Naive thymus-derived CD8-positive, alpha-beta T cell (primary cell): ENCODE measurements around the gene TIGD2. TPM values are rescaled to one million over a fixed set of nuclear protein-coding genes. Genes with fewer than 3 reads are reported as not detected.

Experiments
- ATAC-seq, 2 donors: fragments of 150-1000 bp; cut with Tn5 transposase in 1 of 2; sonication (Bioruptor Pico), chemical (Tn5 transposase) in 1 of 2; 1 replicate in 1 of 2; 2 replicates in 1 of 2; pipeline ENCODE4 v1.10.0; 2021; ENCODE audit warnings: mild to moderate bottlenecking in 2 of 2, moderate library complexity in 2 of 2
- POLR2A ChIA-PET: fragments of 350-600 bp; sonication (Branson Sonifier 250); formaldehyde crosslinking; loops from one replicate; lab custom pipeline; 2021; ENCODE audit warnings: antibody characterized with exemption; lab: Charles Lee
- DNase-seq, 10 donors: peaks; one replicate each; pipeline versions ENCODE4 v3.0.0 to v3.0.0-alpha.2; 2020 to 2022
- H3K27ac Mint-ChIP-seq, 10 donors: one replicate each; pipeline ENCODE4 v1.8.0; 2020 to 2022; ENCODE audit warnings: mild to moderate bottlenecking in 10 of 10, mixed read lengths in 10 of 10, moderate library complexity in 4 of 10, inconsistent platforms in 1 of 10
- H3K27me3 Mint-ChIP-seq, 5 donors: one replicate each; pipeline ENCODE4 v1.8.0; 2021 to 2022; ENCODE audit warnings: mixed read lengths in 5 of 5
- H3K36me3 Mint-ChIP-seq, 3 donors: one replicate each; pipeline ENCODE4 v1.8.0; 2020 to 2022; ENCODE audit warnings: mixed read lengths in 3 of 3, mild to moderate bottlenecking in 2 of 3, inconsistent platforms in 1 of 3
- H3K4me1 Mint-ChIP-seq, 4 donors: one replicate each; pipeline ENCODE4 v1.8.0; 2021 to 2022; ENCODE audit warnings: mixed read lengths in 4 of 4
- H3K4me3 Mint-ChIP-seq, 10 donors: one replicate each; pipeline ENCODE4 v1.8.0; 2020 to 2022; ENCODE audit warnings: mild to moderate bottlenecking in 10 of 10, mixed read lengths in 10 of 10, moderate library complexity in 6 of 10, inconsistent platforms in 1 of 10
- H3K9me3 Mint-ChIP-seq, 9 donors: one replicate each; pipeline ENCODE4 v1.8.0; 2020 to 2022; ENCODE audit warnings: mixed read lengths in 9 of 9, mild to moderate bottlenecking in 3 of 9, inconsistent platforms in 1 of 9, moderate library complexity in 1 of 9
- polyA plus RNA-seq, 3 donors: library from polyadenylated mRNA; unstranded; fragments of 300-500 nt; fragmentation: Illumina TruSeq; gene quantifications; one replicate each; pipeline ENCODE4 v1.2.3, GENCODE V29; 2021
- total RNA-seq, 8 experiments: library from RNA in 2 of 8; stranded (reverse) in 2 of 8; gene quantifications; one replicate each; pipeline ENCODE4 v1.2.3 and lab custom pipeline; 2021 to 2026

TIGD2 gene
- 1 to 10 TPM; 7.4 to 8.4 TPM for total RNA-seq
- 1 to 10 TPM; 3.2 to 4.2 (median 3.3) TPM for polyA plus RNA-seq
- 8.9 to 12.9 (median 11.3) reads per million in 6 experiments for total RNA-seq (lab: John Stamatoyannopoulos, UW)

DNA sequence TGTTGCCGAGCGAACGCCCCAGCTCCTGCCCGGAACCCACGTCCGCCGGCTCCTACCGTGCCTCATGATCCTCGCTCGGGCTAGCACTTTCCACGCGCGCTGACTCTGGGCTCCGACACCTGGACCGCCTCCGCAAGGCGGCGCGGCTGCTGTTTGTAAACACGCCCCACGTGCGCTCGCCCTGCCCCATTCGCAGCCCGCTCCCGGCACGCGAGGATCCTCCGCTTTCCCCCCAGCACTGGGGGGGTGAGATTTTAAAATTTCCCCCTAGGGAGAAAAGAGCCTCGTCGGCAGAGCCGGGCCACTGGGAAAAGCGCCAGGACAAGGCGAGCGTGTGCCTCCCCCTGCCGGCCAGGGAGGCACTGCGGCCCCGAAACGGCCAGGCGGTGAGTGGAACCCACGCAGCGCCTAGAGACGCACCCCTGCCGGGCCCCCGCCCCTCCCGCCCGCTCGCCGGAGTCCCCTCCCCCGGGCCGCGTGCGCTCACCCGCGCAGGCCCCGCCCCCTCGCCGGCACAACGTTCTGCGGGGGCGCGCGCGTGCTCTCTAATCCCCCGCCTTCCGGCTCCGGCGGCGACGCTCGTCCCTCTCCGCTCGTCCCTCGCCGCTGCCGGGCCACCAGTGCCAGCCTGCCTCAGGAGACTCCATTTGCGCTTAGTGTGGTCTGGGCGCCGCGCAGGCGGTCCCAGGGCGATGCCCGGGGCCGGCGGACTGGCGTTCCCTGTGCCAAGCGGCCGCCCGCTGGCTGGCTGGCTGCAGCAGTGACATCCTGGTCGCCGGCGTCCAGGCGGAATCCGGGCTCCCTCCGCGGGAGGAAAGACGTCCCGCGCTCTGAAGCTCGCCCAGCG, at the start of gene TIGD2:
TSS of gene TIGD2 (plus strand) at position 548 of the 847 bp plus-strand sequence. CDS start 1,442 bp downstream, outside the sequence.
- DNase-seq, result peak; percentile 76 to 95 (median 87)
- peaks cover 0 to 27% (median 21%) of the 10 kb centered on the region in 3 donors for H3K36me3 Mint-ChIP-seq
- POLR2A ChIA-PET, result interaction anchor here (0.9 kb wide), 1 partner anchor 12 kb away, joined by 7 read pairs; no protein-coding TSS in a partner anchor

DNA sequence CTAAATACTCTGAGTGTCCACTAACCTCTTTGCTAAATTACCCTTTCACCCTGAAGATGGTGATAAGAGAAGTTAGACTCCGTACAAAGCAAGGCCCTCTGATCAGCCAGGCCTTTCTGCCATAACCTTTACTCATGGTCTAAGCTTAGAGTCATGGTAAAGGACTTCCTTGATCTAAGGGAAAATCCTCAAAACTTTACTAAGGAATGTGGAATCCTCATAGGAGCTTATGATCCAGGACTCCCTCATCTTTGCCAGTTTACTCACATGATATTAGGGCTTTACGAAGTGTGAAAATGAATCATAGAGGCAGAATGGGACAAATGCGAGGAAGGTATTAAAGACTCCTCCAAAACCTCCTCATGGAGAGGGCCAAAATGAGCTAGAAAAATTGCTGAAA, 46.5 kb upstream of the TIGD2 start:
- ATAC-seq, result no peak
- peaks cover 0 to 41% (median 17%) of the 10 kb centered on the region in 9 donors for H3K9me3 Mint-ChIP-seq
- POLR2A ChIA-PET, result no interaction called here
- no peak for DNase-seq
- peaks cover 1 to 26% (median 4%) of the 10 kb centered on the region in 5 donors for H3K27me3 Mint-ChIP-seq
- peaks cover 0 to 6% (median 1%) of the 10 kb centered on the region in 4 donors for H3K4me1 Mint-ChIP-seq
- no peak overlapping the region for H3K4me3 Mint-ChIP-seq
- peaks cover 0 to 35% (median 14%) of the 10 kb centered on the region in 3 donors for H3K36me3 Mint-ChIP-seq
- H3K27ac Mint-ChIP-seq, result no peak overlapping the region

More for the DNA sequence above, at the start of gene TIGD2:
- ATAC-seq, result peak; percentile 87 to 90
- H3K27me3 Mint-ChIP-seq, result peaks cover 0 to 6% (median 0%) of the 10 kb centered on the region in 5 donors
- H3K9me3 Mint-ChIP-seq, result peaks cover 0 to 45% (median 16%) of the 10 kb centered on the region in 9 donors
- H3K4me3 Mint-ChIP-seq, result peak within 1 kb of the TSS; percentile 83 to 93 (median 92)
- peak within 1 kb of the TSS; percentile 84 to 95 (median 90) for H3K27ac Mint-ChIP-seq
- H3K4me1 Mint-ChIP-seq, result peaks cover 14 to 26% (median 21%) of the 10 kb centered on the region in 4 donors

GRCh38 chr4:89067417-89067816, 43.9 kb upstream of the TIGD2 start:
- Mint-ChIP-seq H3K27ac (no peak overlapping the region), H3K36me3 (peaks cover 0 to 15% (median 6%) of the 10 kb centered on the region in 3 donors), H3K4me1 (peaks cover 0 to 6% (median 1%) of the 10 kb centered on the region in 4 donors), H3K9me3 (peaks cover 0 to 19% (median 5%) of the 10 kb centered on the region in 9 donors), H3K27me3 (peaks cover 2 to 9% (median 6%) of the 10 kb centered on the region in 5 donors), H3K4me3 (no peak overlapping the region)
- no peak for DNase-seq
- POLR2A ChIA-PET, result no interaction called here
- no peak for ATAC-seq

- Mint-ChIP-seq H3K9me3 (peaks cover 0 to 16% (median 2%) of the 10 kb centered on the region in 9 donors), H3K4me3 (no peak overlapping the region), H3K27ac (no peak overlapping the region), H3K36me3 (peaks cover 0 to 10% (median 5%) of the 10 kb centered on the region in 3 donors), H3K4me1 (peaks cover 0 to 6% (median 1%) of the 10 kb centered on the region in 4 donors), H3K27me3 (peaks cover 0 to 8% (median 0%) of the 10 kb centered on the region in 5 donors)
- POLR2A ChIA-PET, result no interaction called here
- DNase-seq (no peak), ATAC-seq (no peak)
Measured at GRCh38 chr4:89069481-89069880, 41.9 kb upstream of the TIGD2 start.

GRCh38 chr4:89070041-89070440, 41.3 kb upstream of the TIGD2 start:
- Mint-ChIP-seq H3K9me3 (peaks cover 0 to 11% (median 2%) of the 10 kb centered on the region in 9 donors), H3K27ac (no peak overlapping the region), H3K36me3 (peaks cover 0 to 5% (median 5%) of the 10 kb centered on the region in 3 donors), H3K4me3 (no peak overlapping the region), H3K4me1 (peaks cover 0 to 6% (median 1%) of the 10 kb centered on the region in 4 donors), H3K27me3 (peaks cover 0 to 7% (median 0%) of the 10 kb centered on the region in 5 donors)
- DNase-seq, result no peak
- no peak for ATAC-seq
- POLR2A ChIA-PET, result no interaction called here

GRCh38 chr4:89071311-89071710, 40.0 kb upstream of the TIGD2 start:
- ATAC-seq (no peak), DNase-seq (no peak)
- H3K4me3 Mint-ChIP-seq, result no peak overlapping the region
- no peak overlapping the region for H3K27ac Mint-ChIP-seq
- H3K4me1 Mint-ChIP-seq, result peaks cover 0 to 6% (median 1%) of the 10 kb centered on the region in 4 donors
- POLR2A ChIA-PET, result no interaction called here
- peaks cover 0 to 2% (median 1%) of the 10 kb centered on the region in 3 donors for H3K36me3 Mint-ChIP-seq
- peaks cover 0 to 3% (median 0%) of the 10 kb centered on the region in 9 donors for H3K9me3 Mint-ChIP-seq
- H3K27me3 Mint-ChIP-seq, result peaks cover 0 to 7% (median 0%) of the 10 kb centered on the region in 5 donors

DNA sequence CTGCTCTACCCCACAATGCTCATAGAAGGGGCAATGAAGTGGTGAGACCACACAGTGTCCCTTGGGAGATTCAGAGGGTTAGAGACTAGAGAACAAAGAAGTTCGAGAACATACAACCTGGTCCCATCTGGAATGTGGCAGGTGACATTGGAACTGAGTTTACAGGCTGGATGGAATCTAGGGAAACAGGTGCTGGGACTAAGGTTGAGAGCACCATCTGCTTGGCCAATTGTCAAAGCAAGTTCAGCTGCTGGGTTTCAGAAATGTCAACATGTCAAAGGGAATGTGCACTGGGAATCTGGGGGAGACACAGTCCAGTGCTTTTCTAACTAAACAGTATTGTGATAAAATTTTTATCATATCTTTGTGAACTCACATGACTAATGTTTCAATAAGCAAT, 38.4 kb upstream of the TIGD2 start:
- POLR2A ChIA-PET, result no interaction called here
- Mint-ChIP-seq H3K4me1 (peaks cover 0 to 6% (median 1%) of the 10 kb centered on the region in 4 donors), H3K4me3 (no peak overlapping the region), H3K36me3 (peaks cover 0 to 14% (median 0%) of the 10 kb centered on the region in 3 donors), H3K9me3 (peaks cover 0 to 20% (median 14%) of the 10 kb centered on the region in 9 donors), H3K27ac (no peak overlapping the region), H3K27me3 (peaks cover 0 to 8% (median 2%) of the 10 kb centered on the region in 5 donors)
- ATAC-seq, result no peak
- DNase-seq, result no peak

DNA sequence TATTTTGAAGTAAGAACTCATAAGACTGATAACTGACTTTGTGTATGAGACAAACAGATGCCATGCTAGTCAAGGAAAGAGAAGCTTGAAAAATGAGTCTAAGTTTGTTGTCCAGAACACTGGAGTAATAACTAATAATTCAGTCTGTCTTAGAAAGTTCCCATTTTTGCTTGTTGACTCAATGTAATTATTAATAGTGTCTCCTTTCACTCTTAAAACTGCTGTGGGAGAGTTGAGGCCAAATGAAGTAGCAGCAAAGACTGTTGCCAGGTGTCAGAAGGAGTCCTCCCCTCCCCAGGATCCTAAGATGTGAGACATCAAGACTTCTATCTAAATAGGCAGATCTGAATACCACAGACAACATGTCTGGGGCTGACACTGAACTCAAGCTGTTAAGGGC, 33.6 kb upstream of the TIGD2 start:
- DNase-seq, result no peak
- ATAC-seq, result no peak
- Mint-ChIP-seq H3K4me1 (no peaks in the 10 kb centered on the region), H3K36me3 (peaks cover 0 to 32% (median 0%) of the 10 kb centered on the region in 3 donors), H3K27ac (no peak overlapping the region), H3K4me3 (no peak overlapping the region), H3K27me3 (peaks cover 0 to 8% (median 2%) of the 10 kb centered on the region in 5 donors), H3K9me3 (peaks cover 6 to 39% (median 23%) of the 10 kb centered on the region in 9 donors)
- POLR2A ChIA-PET, result no interaction called here

GRCh38 chr4:89078300-89078699, 33.0 kb upstream of the TIGD2 start:
- Mint-ChIP-seq H3K4me3 (no peak overlapping the region), H3K36me3 (peaks cover 0 to 32% (median 0%) of the 10 kb centered on the region in 3 donors), H3K9me3 (peaks cover 6 to 39% (median 23%) of the 10 kb centered on the region in 9 donors), H3K27ac (no peak overlapping the region), H3K27me3 (peaks cover 0 to 8% (median 2%) of the 10 kb centered on the region in 5 donors), H3K4me1 (no peaks in the 10 kb centered on the region)
- no peak for DNase-seq
- POLR2A ChIA-PET, result no interaction called here
- ATAC-seq, result no peak

- Mint-ChIP-seq H3K27ac (no peak overlapping the region), H3K27me3 (peaks cover 0 to 4% (median 2%) of the 10 kb centered on the region in 5 donors), H3K36me3 (no peaks in the 10 kb centered on the region), H3K4me1 (peaks cover 0 to 3% (median 0%) of the 10 kb centered on the region in 4 donors), H3K4me3 (no peak overlapping the region), H3K9me3 (peaks cover 0 to 4% (median 0%) of the 10 kb centered on the region in 9 donors)
- ATAC-seq (no peak), DNase-seq (no peak)
- POLR2A ChIA-PET, result no interaction called here
Measured at GRCh38 chr4:89099034-89099433, 12.3 kb upstream of the TIGD2 start.

DNA sequence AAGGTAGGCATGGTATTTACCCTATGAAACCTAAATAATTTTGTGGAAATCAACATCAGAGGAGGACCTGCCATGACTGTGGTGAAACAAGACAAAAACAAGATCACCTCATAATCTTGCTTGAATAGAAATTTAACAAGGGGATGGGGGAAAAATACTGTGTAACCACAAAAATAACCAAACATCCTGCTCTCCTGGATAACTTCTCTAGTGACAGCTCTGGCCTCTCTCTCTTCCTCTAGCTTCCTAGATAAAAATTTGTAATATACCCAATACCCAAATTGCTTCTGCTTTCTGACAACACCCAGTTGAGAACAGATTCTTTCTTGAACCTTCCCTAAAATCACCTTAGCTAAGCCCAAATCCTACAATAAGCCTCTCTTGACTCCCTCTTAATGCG, 11.9 kb upstream of the TIGD2 start:
- peaks cover 0 to 3% (median under 1%) of the 10 kb centered on the region in 4 donors for H3K4me1 Mint-ChIP-seq
- H3K4me3 Mint-ChIP-seq, result no peak overlapping the region
- H3K36me3 Mint-ChIP-seq, result no peaks in the 10 kb centered on the region
- ATAC-seq (no peak), DNase-seq (no peak)
- H3K27me3 Mint-ChIP-seq, result peaks cover 0 to 6% (median 3%) of the 10 kb centered on the region in 5 donors
- POLR2A ChIA-PET, result no interaction called here
- H3K9me3 Mint-ChIP-seq, result peaks cover 0 to 4% (median 0%) of the 10 kb centered on the region in 9 donors
- no peak overlapping the region for H3K27ac Mint-ChIP-seq

- H3K9me3 Mint-ChIP-seq, result peaks cover 0 to 4% (median 0%) of the 10 kb centered on the region in 9 donors
- ATAC-seq (no peak), DNase-seq (no peak)
- H3K27me3 Mint-ChIP-seq, result peaks cover 1 to 12% (median 3%) of the 10 kb centered on the region in 5 donors
- POLR2A ChIA-PET, result no interaction called here
- no peaks in the 10 kb centered on the region for H3K36me3 Mint-ChIP-seq
- peaks cover 0 to 6% (median 3%) of the 10 kb centered on the region in 4 donors for H3K4me1 Mint-ChIP-seq
- peak overlapping the region in 1 of 10 donors; percentile 27 for H3K27ac Mint-ChIP-seq
- no peak overlapping the region for H3K4me3 Mint-ChIP-seq
Measured at GRCh38 chr4:89100853-89101252, 10.5 kb upstream of the TIGD2 start.
